Activated CD8-positive, alpha-beta memory T cell treated with anti-CD3 and anti-CD28 coated beads for 4 hours (primary cell): ENCODE results near the gene KCTD16.

Experiments used
- DNase-seq, 2 donors: peaks; one replicate each; pipeline ENCODE4 v3.0.0-alpha.2; 2020; ENCODE audit warnings: low read depth in 2 of 2

KCTD16 gene

DNA sequence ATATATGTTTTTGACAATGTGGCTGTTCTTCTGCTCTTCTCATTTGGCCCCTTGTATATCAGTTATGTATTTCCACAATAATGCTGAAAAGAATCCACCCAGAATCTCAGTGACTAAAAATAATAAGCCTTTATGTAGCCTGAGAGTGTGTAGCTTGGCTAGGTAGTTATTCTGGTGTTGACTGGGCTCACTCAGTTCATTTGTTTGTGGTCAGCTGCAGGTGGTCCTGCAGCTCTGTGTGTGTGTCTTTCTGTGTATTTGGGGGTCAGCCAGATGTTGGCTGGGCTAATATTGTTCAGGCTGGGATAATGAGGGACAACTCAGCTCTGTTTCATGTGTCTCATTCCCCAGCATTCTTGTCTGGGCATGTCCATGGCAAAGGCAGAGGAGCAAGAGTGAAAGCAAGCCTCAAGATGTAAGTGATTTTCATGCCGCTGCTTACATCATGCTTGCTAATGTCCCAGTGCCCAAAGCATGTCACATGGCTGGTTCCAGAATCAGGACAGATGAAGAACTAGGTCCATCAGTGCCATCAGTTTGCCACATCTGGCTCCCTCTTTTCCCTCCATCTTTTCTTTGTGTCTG, 162.8 kb downstream of the KCTD16 start:
- no peak for DNase-seq

- DNase-seq = no peak
Measured at GRCh38 chr5:144335561-144335960, 164.9 kb downstream of the KCTD16 start.

DNA sequence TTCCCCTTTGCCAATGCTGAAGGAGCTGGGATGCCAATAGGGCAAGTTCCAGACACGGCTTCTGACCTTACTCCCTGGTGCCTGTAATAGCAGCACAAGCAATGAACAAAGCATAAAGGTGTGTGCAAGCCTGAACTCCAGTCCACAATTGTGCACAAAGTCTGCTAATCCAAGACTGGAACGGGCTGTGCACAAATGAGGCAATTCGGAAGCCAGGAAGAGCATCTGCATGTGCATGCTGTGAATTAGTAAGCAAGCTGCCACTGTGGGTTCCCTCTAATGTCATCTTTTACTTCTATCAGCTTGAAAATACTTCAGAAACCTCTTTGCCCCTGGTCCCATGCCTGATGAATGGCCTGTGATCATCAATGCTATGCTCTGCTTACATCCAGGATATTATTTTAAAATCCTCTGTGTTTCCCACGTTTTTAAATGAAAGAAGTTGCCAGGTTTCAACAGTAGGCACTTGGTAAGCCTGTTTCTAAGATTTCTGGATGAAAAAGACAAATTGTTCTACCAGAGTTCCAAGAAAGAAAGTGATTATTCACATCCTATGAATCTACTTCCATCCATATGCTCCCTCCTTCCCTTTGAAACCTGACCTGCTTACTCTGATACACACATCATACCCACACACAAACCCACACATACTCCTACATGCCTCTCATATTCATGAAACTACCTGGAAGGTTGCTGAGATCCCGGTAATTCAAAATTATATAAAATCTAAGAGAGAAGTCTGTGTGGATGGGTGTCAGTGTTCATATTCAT, 165.7 kb downstream of the KCTD16 start:
- no peak for DNase-seq

GRCh38 chr5:144352330-144352729, 181.7 kb downstream of the KCTD16 start:
- no peak for DNase-seq

DNA sequence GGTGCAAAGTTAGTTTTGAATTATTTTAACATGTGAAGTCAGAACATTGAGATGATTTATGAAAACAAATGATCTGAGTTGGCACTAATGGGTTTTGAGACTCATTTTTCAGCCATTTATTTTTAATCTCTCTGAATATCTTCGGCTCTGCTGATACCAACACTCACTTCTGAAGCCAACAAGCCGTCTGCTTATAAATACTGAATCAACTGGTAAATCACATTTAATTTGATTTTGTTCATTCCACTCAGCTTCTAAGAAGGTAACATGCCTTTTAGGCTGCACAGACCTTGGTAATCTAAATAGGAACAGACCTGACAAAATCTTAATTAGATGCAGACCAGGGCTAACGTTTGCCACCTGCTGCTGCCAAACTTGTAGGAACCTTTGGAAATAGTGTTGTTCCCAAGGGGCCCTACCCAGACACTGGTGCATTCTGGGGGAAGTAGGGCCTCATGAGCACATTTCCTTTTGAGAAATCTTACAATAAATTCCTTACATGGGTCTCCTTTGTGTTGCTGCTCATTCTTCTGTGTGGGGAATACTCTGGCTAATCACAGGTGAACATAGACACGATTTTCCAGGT, 182.2 kb downstream of the KCTD16 start:
- DNase-seq = no peak

GRCh38 chr5:144356489-144356888, 185.8 kb downstream of the KCTD16 start:
- DNase-seq = no peak

DNA sequence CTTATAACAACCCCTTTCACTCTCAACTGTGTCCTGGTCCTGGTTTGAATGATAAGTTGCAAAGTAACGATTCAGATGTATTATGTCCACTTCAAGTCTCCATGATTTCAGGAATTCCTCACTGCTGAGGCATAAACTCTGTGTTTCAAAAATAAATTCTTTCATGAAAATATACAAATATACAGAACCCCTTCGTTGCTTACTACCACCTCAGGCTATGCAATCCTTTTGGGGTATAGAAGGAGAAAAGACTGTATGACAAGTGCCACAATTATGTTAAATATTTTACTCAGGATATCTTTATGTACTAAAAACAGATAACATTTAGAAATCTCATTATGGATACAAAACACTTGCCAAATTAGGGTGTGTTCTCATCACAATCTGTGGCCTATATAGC, 190.7 kb downstream of the KCTD16 start:
- DNase-seq = no peak

DNA sequence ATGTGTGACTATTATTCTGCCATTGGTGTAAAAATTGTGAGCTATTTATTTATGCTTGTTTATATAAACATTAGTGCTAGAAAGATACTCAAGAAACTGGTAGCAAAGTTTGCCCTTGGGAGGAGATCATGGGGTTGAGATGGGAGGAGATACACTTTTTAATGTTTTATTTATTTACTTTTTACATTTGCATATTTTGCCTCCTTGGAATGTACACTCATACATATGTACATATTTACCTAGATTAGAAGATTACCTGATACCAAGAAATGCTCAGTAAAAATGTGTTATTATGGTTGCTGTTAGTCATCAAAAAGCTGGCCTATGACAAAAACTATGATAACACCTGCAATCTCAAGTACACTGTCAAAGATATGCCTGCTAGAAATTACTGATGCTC, 195.2 kb downstream of the KCTD16 start:
- DNase-seq = no peak

- no peak for DNase-seq
Measured at GRCh38 chr5:144367991-144368390, 197.3 kb downstream of the KCTD16 start.

GRCh38 chr5:144368556-144368955, 197.9 kb downstream of the KCTD16 start:
- DNase-seq = no peak

GRCh38 chr5:144369006-144369405, 198.3 kb downstream of the KCTD16 start:
- no peak for DNase-seq

DNA sequence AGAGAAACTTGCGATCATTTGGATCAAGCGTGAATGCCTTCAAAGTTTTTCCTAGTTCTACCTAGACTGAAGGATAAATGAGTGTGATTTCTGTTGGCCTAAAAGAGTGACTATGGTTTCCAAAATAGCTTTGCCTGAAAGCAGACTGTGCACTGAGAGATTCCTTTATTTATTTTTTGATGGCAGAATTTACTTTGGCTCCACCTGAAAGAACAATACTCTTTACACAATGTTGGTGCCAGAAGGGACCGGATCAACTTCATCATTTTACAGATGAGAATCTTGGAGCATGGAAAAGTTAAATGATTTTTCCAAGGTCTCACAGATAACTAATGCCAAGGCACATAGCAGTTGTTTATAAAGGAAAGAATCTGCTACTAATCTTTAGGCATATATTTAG, 199.6 kb downstream of the KCTD16 start:
- no peak for DNase-seq

GRCh38 chr5:144374637-144375036, 204.0 kb downstream of the KCTD16 start:
- no peak for DNase-seq

GRCh38 chr5:144377207-144377606, 206.5 kb downstream of the KCTD16 start:
- no peak for DNase-seq

DNA sequence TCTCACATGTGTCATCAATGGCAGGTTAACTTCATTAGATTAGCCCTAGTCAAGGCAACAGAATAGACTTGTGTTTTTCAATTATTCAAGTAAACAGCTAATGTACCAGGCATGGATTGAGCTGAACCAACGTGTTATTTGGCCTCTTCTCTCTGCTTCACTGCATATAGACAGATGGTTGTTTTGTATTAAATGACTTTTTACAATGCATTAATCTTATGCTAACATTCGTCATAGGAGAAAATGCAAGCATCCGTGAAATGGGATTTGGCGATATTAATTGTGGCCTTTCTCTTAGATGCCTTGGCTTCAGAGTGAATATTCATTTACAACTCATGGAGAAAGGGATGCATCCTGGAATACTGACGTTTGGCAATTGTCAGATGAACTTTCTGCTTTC, 208.0 kb downstream of the KCTD16 start:
- DNase-seq = no peak

- DNase-seq = no peak
Measured at GRCh38 chr5:144385597-144385996, 214.9 kb downstream of the KCTD16 start.

DNA sequence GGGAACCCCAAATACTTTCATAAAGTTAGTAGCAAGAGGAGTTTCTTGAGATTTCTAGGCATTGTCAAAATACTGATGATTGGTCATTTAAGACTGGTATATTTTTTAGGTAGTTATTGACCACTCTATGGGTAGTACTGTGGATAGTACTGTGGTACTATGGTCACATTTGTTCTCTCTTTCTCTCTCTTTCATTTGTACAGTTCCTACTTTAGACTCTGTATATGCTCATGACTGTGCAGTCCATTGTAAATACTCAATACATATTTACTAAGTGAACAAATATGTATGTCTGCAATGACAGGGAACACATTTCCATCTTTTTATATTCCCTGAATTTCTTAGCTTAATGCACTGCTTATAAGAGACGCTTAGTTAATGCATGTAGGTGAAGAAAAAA, 215.6 kb downstream of the KCTD16 start:
- no peak for DNase-seq

- no peak for DNase-seq
Measured at GRCh38 chr5:144390133-144390532, 219.5 kb downstream of the KCTD16 start.

GRCh38 chr5:144391044-144391443, 220.4 kb downstream of the KCTD16 start:
- DNase-seq = no peak

DNA sequence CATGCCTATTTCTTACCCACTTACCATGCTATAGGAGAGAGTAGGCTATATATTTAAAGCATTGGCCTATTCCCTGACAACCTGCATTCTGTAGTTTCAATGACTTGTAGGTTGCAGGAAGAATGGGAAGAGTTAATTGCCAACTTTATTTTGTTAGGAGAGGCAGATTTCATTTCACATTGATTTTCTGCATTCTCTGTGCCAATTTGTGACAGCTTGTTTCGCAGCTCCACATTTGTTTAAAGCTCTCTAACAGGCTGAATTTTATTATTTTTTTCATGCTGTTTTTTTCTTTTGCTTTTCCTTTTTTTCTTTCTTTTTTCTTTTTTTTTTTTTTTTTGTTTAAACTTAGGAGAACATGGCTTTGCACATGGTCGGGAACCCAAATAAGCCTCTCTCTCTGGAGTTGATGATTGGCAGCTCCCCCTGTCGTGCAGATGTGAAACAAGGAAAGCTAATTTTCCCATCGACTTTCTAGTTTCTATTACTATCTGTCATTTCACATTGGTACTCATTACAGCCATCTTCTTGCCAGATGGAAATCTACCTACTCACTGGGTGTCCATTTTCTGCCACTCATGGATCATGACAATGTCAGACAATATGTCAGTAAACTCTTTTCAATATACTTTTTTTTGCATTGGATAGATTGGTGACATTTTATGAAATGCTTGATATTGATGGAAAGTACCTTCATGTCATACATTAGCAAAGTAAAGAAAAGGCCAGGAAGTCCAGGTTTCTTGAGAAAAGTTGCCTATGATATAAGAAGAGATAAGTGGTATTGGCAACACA, 223.2 kb downstream of the KCTD16 start:
- no peak for DNase-seq

DNA sequence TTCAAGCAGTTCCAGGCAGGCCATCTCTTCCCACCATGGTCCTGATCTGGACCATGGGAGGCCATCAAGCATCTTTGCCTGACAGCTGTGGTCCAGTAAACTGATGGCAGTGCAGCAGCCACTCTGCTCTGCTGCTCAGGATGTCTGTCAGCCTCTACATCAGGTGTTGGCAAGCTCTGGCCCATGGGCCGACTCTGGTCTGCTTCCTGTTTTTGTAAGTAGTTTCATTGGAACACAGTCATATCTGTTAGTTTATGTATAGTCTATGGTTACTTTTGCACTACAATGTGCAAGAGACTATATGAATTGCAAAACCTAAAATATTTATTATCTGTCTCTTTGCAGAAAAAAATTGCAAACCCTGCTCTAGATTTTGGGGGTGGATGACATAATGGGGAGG, 225.0 kb downstream of the KCTD16 start:
- DNase-seq = no peak

- no peak for DNase-seq
Measured at GRCh38 chr5:144403058-144403457, 232.4 kb downstream of the KCTD16 start.
